ENCODE measurements around the gene SLC66A3.
"Not testable (repeated sequence)": the region's sequence is repeated elsewhere in the genome, so short reads cannot be mapped to it uniquely, and the experiment has no call there.

Gene SLC66A3

GRCh38 chr2:11165046-11165445, 9.8 kb downstream of the SLC66A3 start:
- not testable (repeated sequence) for DNase-seq

- no peak for DNase-seq
Observed at GRCh38 chr2:11166476-11166875, 11.2 kb downstream of the SLC66A3 start.

GRCh38 chr2:11168488-11168887, 13.2 kb downstream of the SLC66A3 start:
- no peak for DNase-seq

GRCh38 chr2:11169333-11169732, 14.1 kb downstream of the SLC66A3 start:
- no peak for DNase-seq

- DNase-seq, result no peak
Observed at GRCh38 chr2:11174222-11174621, 19.0 kb downstream of the SLC66A3 start.

GRCh38 chr2:11175293-11175795, 20.1 kb downstream of the SLC66A3 start:
- no peak for DNase-seq

GRCh38 chr2:11177871-11178690, 22.8 kb downstream of the SLC66A3 start:
- no peak for DNase-seq

GRCh38 chr2:11179196-11179595, 23.9 kb downstream of the SLC66A3 start:
- no peak for DNase-seq

GRCh38 chr2:11179899-11180298, 24.6 kb downstream of the SLC66A3 start:
- no peak for DNase-seq

- no peak for DNase-seq
Observed at GRCh38 chr2:11180653-11181052, 25.4 kb downstream of the SLC66A3 start.

GRCh38 chr2:11182951-11183350, 27.7 kb downstream of the SLC66A3 start:
- DNase-seq, result no peak

- DNase-seq, result no peak
Observed at GRCh38 chr2:11186145-11186544, 30.9 kb downstream of the SLC66A3 start.

GRCh38 chr2:11187083-11187619, 31.9 kb downstream of the SLC66A3 start:
- no peak for DNase-seq

GRCh38 chr2:11187731-11188130, 32.5 kb downstream of the SLC66A3 start:
- no peak for DNase-seq

GRCh38 chr2:11196246-11196645, 41.0 kb downstream of the SLC66A3 start:
- no peak for DNase-seq

GRCh38 chr2:11200651-11201050, 45.4 kb downstream of the SLC66A3 start:
- no peak for DNase-seq

- DNase-seq, result no peak
Observed at GRCh38 chr2:11201969-11202368, 46.7 kb downstream of the SLC66A3 start.

GRCh38 chr2:11203480-11203879, 48.2 kb downstream of the SLC66A3 start:
- no peak for DNase-seq

GRCh38 chr2:11208083-11208482, 52.8 kb downstream of the SLC66A3 start:
- DNase-seq, result no peak

GRCh38 chr2:11212645-11213044, 57.4 kb downstream of the SLC66A3 start:
- no peak for DNase-seq

- DNase-seq, result no peak
Observed at GRCh38 chr2:11213090-11213638, 57.9 kb downstream of the SLC66A3 start.

- DNase-seq, result no peak
Observed at GRCh38 chr2:11213975-11214374, 58.7 kb downstream of the SLC66A3 start.

GRCh38 chr2:11214770-11215169, 59.5 kb downstream of the SLC66A3 start:
- DNase-seq, result no peak

GRCh38 chr2:11215407-11215806, 60.1 kb downstream of the SLC66A3 start:
- DNase-seq, result no peak

Data from NCI-H748 treated with DMSO at 0.1 percent for 48 hours (cell line).